Measurements from ENCODE around the gene SPG7. TPM values are rescaled to one million over a fixed set of nuclear protein-coding genes. Genes with fewer than 3 reads are reported as not detected.

The SPG7 gene
- total RNA-seq, 3 donors from 2014 or later: 76.1 to 88.4 (median 78.5) TPM

DNA sequence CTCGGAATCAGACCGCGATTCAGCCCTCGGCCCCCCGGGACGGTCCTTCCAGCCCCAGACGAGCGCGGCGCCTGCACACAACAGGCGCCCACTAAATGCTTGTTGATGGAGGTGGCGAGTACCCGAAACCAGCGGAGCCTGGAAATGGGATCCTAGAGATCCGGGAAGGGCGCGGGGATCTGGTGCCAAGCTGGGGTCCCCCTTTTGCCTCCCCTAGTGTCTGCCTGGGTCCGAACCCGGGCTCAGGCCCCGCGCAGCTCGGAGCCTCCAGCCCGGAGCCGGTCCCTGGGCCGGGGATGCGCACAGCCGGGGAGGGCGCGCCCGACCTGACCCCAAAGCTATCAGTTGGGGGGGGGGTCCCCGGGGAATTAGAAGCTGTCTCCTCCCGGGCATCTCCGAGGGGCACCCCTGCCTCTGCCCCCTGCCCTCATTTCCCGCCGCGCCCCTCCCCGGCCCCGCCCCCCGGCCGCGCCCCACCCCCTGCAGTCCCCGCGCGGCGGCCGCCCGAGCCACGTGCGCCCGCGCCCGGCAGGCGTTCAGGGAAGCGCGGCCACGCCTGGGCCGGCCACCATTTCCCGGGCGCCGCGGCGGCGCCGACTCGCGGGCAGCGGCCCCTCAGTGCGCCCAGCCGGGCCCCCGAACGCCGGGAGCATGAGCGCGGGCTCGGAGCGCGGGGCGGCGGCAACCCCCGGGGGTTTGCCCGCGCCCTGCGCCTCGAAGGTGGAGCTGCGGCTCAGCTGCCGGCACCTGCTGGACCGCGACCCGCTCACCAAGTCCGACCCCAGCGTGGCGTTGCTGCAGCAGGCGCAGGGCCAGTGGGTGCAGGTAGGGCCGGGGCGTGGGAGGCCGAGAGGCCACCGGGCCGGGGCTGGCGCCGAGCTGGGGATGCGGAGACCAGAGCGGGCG lies 67.3 kb downstream of the SPG7 start, which contains the start of gene CPNE7:
Gene CPNE7 (plus strand): TSS at position 512 of the 906 bp plus-strand sequence. CDS start 140 bp downstream, at position 652.
- ATAC-seq (peak; percentile 50 to 56), DNase-seq (no peak)
- Mint-ChIP-seq H3K4me1 (ENCODE audit: low read depth) (peaks cover 13% of the 10 kb centered on the region), H3K36me3 (ENCODE audit: insufficient read depth) (no peaks in the 10 kb centered on the region), H3K27me3 (ENCODE audit: low read depth) (peaks cover 7% of the 10 kb centered on the region), H3K4me3 (peak within 1 kb of the TSS; percentile 58), H3K9me3 (no peaks in the 10 kb centered on the region)

GRCh38 chr16:89576153-89577054 lies 68.2 kb downstream of the SPG7 start:
- H3K4me1 Mint-ChIP-seq (ENCODE audit: low read depth): peaks cover 13% of the 10 kb centered on the region
- no peaks in the 10 kb centered on the region for H3K9me3 Mint-ChIP-seq
- H3K36me3 Mint-ChIP-seq (ENCODE audit: insufficient read depth): no peaks in the 10 kb centered on the region
- ATAC-seq (no peak), DNase-seq (no peak)
- H3K4me3 Mint-ChIP-seq: no peak overlapping the region
- H3K27me3 Mint-ChIP-seq (ENCODE audit: low read depth): peaks cover 7% of the 10 kb centered on the region

DNA sequence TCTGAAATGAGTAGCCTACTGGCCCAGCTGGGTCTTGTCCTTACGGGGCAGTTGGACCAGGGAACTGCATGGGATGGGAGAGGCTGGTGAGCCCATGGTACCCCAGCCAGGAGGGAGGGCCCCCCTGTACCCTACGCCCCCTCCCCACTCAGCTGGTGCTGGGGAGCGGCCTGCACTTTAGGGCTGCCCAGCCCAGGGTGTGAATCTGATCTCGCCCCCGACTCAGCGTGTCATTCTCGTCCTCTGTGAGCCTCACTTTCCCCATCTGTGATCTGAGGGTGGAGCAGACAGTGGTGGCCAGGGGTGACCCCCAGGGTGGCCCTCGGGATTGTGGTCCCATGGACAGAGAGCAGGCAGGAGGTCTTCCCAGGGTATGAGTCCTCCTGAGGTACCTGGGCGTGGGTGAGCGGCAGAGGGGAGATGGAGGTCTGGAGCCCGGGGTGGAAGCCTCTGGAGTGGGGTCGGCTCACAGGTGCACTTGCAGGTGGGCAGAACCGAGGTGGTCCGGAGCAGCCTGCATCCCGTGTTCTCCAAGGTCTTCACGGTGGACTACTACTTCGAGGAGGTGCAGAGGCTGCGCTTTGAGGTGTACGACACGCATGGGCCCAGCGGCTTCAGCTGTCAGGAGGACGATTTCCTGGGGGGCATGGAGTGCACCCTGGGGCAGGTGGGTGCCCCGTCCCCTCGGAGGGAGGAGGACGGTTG lies 69.0 kb downstream of the SPG7 start:
- DNase-seq (no peak), ATAC-seq (no peak)
- no peaks in the 10 kb centered on the region for H3K36me3 Mint-ChIP-seq (ENCODE audit: insufficient read depth)
- H3K27me3 Mint-ChIP-seq (ENCODE audit: low read depth): peaks cover 7% of the 10 kb centered on the region
- no peaks in the 10 kb centered on the region for H3K9me3 Mint-ChIP-seq
- peaks cover 10% of the 10 kb centered on the region for H3K4me1 Mint-ChIP-seq (ENCODE audit: low read depth)
- H3K4me3 Mint-ChIP-seq: peak overlapping the region; percentile 13

DNA sequence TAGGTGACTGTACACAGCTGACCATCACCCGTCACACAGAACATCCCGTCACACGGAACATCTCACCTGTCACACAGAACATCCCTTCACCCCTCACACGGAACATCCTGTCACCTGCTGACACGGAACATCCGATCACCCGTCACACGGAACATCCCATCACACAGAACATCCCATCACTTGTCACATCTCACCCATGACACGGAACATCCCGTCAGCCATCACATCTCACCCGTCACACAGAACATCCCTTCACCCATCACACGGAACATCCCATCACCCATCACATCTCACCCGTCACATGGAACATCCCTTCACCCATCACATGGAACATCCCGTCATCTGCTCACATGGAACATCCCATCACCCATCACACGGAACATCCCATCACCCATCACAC lies 71.1 kb downstream of the SPG7 start:
- peaks cover 4% of the 10 kb centered on the region for H3K27me3 Mint-ChIP-seq (ENCODE audit: low read depth)
- H3K4me3 Mint-ChIP-seq: no peak overlapping the region
- H3K9me3 Mint-ChIP-seq: no peaks in the 10 kb centered on the region
- no peaks in the 10 kb centered on the region for H3K36me3 Mint-ChIP-seq (ENCODE audit: insufficient read depth)
- no peak for ATAC-seq
- H3K4me1 Mint-ChIP-seq (ENCODE audit: low read depth): peaks cover 2% of the 10 kb centered on the region
- DNase-seq: no peak

DNA sequence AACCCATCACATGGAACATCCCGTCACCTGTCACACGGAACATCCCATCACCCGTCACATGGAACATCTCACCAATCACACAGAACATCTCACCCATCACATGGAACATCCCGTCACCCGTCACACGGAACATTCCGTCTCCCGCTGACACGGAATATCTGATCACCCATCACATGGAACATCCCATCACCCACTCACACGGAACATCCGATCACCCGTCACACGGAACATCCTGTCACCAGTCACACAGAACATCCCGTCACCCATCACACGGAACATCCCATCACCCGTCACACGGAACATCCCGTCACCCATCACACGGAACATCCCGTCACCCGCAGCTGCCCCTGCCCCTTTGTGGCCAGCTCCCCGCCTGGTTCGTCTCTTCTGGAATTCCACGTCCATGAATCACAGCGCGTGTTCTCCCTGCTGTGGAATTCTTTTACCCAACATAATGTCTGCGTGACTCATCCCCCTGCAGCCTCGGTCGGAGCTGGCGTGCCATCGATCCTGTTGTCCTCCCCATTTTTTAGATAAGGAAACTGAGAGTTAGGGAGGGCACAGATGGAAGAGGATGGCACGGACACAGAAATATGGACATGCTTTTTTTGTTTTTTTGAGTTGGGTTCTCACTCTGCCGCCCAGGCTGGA lies 73.0 kb downstream of the SPG7 start:
- H3K27me3 Mint-ChIP-seq (ENCODE audit: low read depth): peaks cover 1% of the 10 kb centered on the region
- no peak for ATAC-seq
- H3K4me1 Mint-ChIP-seq (ENCODE audit: low read depth): no peaks in the 10 kb centered on the region
- no peak for DNase-seq
- H3K36me3 Mint-ChIP-seq (ENCODE audit: insufficient read depth): no peaks in the 10 kb centered on the region
- no peaks in the 10 kb centered on the region for H3K9me3 Mint-ChIP-seq
- H3K4me3 Mint-ChIP-seq: no peak overlapping the region

DNA sequence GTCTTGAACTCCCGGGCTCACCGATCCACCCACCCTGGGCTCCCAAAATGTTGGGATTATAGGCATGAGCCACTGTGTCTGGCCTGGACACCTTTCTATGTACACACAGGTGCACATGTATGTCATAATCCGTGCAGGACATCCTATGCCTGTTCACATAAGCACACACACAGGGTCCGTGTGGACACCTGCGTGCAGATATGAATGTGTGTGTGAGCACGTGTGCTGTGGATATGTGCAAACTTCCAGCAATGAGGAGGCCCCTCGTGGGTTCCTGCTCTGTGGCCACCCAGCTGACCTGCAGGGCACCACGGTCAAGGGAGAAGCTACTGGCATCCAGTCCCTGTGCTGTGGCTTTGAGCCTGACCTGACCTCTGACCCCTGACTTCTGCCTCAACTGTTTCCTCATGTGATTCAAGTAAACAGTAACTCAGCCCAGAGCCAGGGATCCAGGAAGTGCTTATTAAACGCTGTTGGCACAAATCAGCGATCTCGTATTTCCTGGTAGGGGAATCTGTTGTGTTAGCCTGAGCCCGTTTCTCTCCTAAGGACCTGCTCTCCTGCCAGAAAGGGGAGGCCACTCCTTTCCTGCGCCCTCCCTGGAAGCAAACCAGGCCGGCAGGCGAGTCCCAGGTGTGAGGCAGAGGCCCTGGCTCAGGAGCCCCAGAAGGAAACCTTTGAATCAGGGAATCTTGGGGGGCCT lies 73.8 kb downstream of the SPG7 start:
- no peak overlapping the region for H3K4me3 Mint-ChIP-seq
- no peaks in the 10 kb centered on the region for H3K36me3 Mint-ChIP-seq (ENCODE audit: insufficient read depth)
- no peaks in the 10 kb centered on the region for H3K9me3 Mint-ChIP-seq
- H3K27me3 Mint-ChIP-seq (ENCODE audit: low read depth): peaks cover 1% of the 10 kb centered on the region
- ATAC-seq: no peak
- no peaks in the 10 kb centered on the region for H3K4me1 Mint-ChIP-seq (ENCODE audit: low read depth)
- no peak for DNase-seq

GRCh38 chr16:89582614-89583196 lies 74.5 kb downstream of the SPG7 start:
- Mint-ChIP-seq H3K27me3 (ENCODE audit: low read depth) (peaks cover 1% of the 10 kb centered on the region), H3K4me1 (ENCODE audit: low read depth) (no peaks in the 10 kb centered on the region), H3K4me3 (no peak overlapping the region), H3K9me3 (no peaks in the 10 kb centered on the region), H3K36me3 (ENCODE audit: insufficient read depth) (no peaks in the 10 kb centered on the region)
- DNase-seq (no peak), ATAC-seq (no peak)

DNA sequence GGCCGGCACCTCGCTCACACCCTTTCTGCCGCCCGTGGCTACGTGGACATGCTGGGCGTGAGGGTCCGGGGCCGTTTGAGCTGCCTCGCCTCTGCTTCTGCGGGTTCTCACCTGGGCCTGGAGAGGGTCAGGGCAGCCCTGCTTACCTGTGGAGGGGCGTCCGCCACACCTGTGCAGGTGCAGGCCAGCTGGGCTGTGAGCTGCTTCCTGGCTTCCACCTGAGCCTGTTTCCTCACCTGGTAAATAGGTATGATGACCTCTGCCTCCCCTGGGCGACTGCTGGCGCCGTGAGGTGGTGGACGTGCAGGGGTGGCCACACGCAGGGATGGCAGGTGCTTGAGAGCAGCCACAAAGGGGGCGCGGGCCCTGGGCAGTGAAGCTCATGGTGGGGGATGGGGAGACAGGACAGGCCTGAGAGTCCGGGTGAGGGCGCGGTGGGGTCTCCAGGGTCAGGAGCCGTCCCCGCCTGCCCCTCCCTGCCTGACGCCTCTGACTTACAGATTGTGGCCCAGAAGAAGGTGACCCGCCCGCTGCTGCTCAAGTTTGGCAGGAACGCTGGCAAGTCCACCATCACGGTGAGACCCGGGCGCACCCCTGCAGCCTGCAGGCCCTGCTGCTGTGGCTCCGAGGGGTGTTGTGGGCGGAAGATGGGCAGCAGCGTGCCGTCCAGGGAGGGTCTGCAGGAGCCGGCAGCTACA lies 75.1 kb downstream of the SPG7 start:
- ATAC-seq (no peak), DNase-seq (no peak)
- no peaks in the 10 kb centered on the region for H3K36me3 Mint-ChIP-seq (ENCODE audit: insufficient read depth)
- no peak overlapping the region for H3K4me3 Mint-ChIP-seq
- H3K9me3 Mint-ChIP-seq: no peaks in the 10 kb centered on the region
- no peaks in the 10 kb centered on the region for H3K4me1 Mint-ChIP-seq (ENCODE audit: low read depth)
- peaks cover under 1% of the 10 kb centered on the region for H3K27me3 Mint-ChIP-seq (ENCODE audit: low read depth)

DNA sequence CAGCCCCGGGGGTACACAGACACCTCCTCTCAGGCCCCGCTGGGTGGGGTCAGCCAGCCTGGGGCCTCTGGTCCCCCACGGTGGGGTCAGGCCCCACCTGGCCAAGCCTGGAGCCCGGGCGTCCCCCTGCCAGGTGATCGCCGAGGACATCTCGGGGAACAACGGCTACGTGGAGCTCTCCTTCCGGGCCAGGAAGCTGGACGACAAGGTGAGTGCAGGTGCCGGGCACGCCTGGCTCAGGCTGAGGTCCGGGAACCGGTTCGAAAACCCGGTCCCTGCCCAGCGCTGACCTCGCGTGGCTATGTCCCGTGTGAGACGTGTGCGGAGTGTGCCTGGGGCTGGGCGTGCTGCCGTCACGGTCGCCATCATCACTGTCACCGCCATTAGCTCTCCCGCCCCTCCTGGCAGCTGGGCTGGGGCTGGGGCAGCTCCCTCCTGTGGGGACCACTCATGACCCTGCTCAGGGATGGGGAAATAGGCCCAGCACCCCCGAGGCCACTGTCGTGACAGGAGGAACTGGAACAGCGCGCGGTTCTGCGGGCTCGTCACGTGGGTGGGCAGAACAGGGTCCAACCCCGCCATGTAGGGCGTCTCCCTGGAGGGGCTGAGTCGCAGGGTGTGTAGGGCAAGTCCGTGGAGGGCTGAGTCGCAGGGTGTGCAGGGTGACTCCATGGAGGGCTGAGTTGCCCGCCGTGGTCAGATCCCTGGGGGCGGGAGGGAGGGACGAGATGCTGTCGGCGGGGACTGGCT lies 75.9 kb downstream of the SPG7 start:
- no peaks in the 10 kb centered on the region for H3K4me1 Mint-ChIP-seq (ENCODE audit: low read depth)
- no peaks in the 10 kb centered on the region for H3K9me3 Mint-ChIP-seq
- ATAC-seq (peak in 1 of 2 donors; percentile 41), DNase-seq (no peak)
- H3K27me3 Mint-ChIP-seq (ENCODE audit: low read depth): no peaks in the 10 kb centered on the region
- no peaks in the 10 kb centered on the region for H3K36me3 Mint-ChIP-seq (ENCODE audit: insufficient read depth)
- H3K4me3 Mint-ChIP-seq: no peak overlapping the region

DNA sequence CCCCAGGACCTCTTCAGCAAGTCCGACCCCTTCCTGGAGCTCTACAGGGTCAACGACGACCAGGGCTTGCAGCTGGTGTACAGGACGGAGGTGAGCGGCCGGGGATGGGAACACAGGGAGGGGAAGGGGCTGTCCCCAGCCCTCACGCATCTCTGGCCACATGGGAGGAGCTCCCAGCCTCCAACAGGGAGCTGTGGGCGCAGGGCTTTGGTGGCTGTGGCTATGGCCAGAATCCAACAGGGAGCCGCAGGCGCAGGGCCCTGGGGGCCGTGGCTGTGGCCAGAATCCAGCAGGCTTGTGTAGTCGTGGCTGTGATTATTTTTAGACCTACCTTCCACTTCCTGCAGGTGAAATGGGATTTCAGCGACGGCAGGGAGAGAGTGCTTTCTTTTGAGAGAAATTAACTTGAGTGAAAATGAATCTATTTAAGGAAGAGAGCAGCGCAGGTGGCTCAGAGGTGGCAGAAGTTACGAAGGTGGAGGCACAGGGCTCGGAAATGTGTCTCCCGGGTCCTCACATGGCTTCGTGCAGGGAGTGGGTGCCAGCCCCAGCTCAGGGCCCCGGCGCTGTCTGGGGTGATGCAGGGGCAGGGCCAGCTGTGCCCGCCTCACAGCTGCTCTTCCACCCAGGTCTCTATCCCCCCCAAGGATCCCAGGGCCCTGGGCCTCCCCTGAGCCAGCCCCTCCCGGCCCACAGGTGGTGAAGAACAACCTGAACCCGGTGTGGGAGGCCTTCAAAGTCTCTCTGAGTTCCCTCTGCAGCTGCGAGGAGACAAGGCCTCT lies 76.8 kb downstream of the SPG7 start:
- H3K9me3 Mint-ChIP-seq: no peaks in the 10 kb centered on the region
- ATAC-seq (no peak), DNase-seq (no peak)
- no peaks in the 10 kb centered on the region for H3K36me3 Mint-ChIP-seq (ENCODE audit: insufficient read depth)
- no peak overlapping the region for H3K4me3 Mint-ChIP-seq
- no peaks in the 10 kb centered on the region for H3K27me3 Mint-ChIP-seq (ENCODE audit: low read depth)
- H3K4me1 Mint-ChIP-seq (ENCODE audit: low read depth): no peaks in the 10 kb centered on the region

GRCh38 chr16:89586218-89586617 lies 78.0 kb downstream of the SPG7 start:
- H3K36me3 Mint-ChIP-seq (ENCODE audit: insufficient read depth): no peaks in the 10 kb centered on the region
- DNase-seq: no peak
- no peak for ATAC-seq
- H3K27me3 Mint-ChIP-seq (ENCODE audit: low read depth): no peaks in the 10 kb centered on the region
- no peaks in the 10 kb centered on the region for H3K9me3 Mint-ChIP-seq
- H3K4me1 Mint-ChIP-seq (ENCODE audit: low read depth): no peaks in the 10 kb centered on the region
- no peak overlapping the region for H3K4me3 Mint-ChIP-seq

All from activated T-cell treated with anti-CD3 and anti-CD28 coated beads, Interleukin-2, amount 50 U/mL, for 4 hours (primary cell).